ENCODE results near the gene HPS1. TPM values are rescaled to one million over a fixed set of nuclear protein-coding genes. Genes with fewer than 3 reads are reported as not detected.

HPS1 gene
- total RNA-seq, 4 donors from 2014 or later, result 51.4 to 74.4 (median 60.8) TPM

DNA sequence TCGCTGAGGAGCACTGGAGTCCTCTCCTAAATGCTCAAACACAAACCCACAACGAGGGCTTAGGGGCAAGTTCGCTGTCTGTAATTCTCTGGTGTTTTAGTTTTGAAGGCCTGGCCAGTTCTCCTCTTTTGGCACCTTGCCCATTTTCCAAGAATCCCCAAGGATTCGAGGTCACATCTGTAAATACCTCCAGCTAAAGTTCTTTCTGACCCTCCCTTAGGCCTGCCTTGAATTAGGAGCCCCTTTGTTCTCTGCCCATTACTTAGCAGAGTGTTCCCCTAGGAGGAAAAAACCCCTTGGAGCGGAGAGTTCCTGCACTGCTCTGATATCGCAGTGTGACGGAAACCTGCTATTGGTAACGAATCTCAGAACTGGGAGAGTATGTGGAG is 31.0 kb downstream of the HPS1 start:
- Histone ChIP-seq H3K4me1 (peaks cover 0 to 52% (median 11%) of the 10 kb centered on the region in 3 donors), H3K27me3 (no peaks in the 10 kb centered on the region), H3K36me3 (peaks cover 0 to 47% of the 10 kb centered on the region in 2 donors), H3K27ac (peak overlapping the region; percentile 7 to 89 (median 86)), H3K9me3 (no peaks in the 10 kb centered on the region), H3K4me3 (no peak overlapping the region)
- no peak for ATAC-seq
- 8 to 53% methylated on average over 2 to 3 of the region's 8 CpGs for WGBS, 2 donors (ENCODE audit: low coverage in 1 of 2)
- TF ChIP-seq EP300 (IDR thresholded peaks at IDR 0.05) (no peak), POLR2A (IDR thresholded peaks at IDR 0.05) (no peak), POLR2AphosphoS5 (IDR thresholded peaks at IDR 0.05) (no peak)
- TF ChIP-seq, protein P1, sequence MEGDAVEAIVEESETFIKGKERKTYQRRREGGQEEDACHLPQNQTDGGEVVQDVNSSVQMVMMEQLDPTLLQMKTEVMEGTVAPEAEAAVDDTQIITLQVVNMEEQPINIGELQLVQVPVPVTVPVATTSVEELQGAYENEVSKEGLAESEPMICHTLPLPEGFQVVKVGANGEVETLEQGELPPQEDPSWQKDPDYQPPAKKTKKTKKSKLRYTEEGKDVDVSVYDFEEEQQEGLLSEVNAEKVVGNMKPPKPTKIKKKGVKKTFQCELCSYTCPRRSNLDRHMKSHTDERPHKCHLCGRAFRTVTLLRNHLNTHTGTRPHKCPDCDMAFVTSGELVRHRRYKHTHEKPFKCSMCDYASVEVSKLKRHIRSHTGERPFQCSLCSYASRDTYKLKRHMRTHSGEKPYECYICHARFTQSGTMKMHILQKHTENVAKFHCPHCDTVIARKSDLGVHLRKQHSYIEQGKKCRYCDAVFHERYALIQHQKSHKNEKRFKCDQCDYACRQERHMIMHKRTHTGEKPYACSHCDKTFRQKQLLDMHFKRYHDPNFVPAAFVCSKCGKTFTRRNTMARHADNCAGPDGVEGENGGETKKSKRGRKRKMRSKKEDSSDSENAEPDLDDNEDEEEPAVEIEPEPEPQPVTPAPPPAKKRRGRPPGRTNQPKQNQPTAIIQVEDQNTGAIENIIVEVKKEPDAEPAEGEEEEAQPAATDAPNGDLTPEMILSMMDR (IDR thresholded peaks at IDR 0.05), result no peak

DNA sequence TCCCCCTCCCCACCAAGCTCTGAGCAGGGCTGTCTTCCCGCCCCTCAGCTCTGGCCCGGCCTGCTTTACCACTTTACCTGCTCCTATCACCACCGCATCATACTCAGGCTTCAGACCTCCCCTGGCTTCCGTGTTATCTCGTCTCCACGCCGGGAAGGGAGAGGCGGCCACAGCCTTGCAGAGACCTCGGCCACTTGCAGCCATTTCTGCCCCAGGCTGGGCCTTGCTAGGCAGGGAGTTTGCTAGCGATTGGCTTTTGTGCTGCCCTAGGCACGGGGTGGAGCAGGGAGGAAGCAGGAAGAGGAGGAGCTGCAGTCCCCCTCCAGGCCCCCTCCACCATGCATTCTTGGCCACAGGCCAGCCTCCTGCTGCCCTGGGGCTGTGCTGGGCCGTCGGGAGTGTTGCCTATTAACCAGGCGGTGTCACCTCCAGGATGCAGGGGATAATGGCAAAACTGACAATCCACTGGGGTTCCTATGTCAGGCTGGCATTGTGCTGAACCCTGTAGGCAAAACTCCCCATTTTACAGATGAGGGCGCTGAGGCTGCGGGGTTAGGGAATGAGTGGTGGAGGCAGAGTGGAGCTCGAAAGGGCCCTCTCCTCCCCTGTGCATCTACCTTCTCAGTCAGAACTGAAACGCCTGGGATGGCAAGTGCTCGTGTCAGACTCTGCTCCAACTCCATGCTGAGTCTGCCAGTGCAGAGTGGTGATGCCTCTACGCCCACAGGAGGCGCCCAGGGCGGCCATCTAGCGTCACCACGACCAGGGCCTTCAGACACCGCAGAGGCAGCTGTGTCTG is 31.6 kb downstream of the HPS1 start, which contains the start of gene PYROXD2:
Gene PYROXD2 (minus strand): TSS at position 251 of the 799 bp plus-strand sequence. CDS start 47 bp downstream, at position 204.
- H3K9me3 ChIP-seq, result no peaks in the 10 kb centered on the region
- ATAC-seq, result peak; percentile 98
- H3K27ac ChIP-seq, result peak within 1 kb of the TSS; percentile 34 to 89 (median 86)
- TF ChIP-seq, protein P1 (IDR thresholded peaks at IDR 0.05), result no peak
- TF ChIP-seq POLR2A (IDR thresholded peaks at IDR 0.05) (peak; percentile 58 to 68), POLR2AphosphoS5 (IDR thresholded peaks at IDR 0.05) (peak; percentile 93), EP300 (IDR thresholded peaks at IDR 0.05) (no peak)
- no peaks in the 10 kb centered on the region for H3K27me3 ChIP-seq
- peaks cover 0 to 47% of the 10 kb centered on the region in 2 donors for H3K36me3 ChIP-seq
- H3K4me1 ChIP-seq, result peaks cover 0 to 57% (median 11%) of the 10 kb centered on the region in 3 donors
- peak within 1 kb of the TSS; percentile 46 to 68 for H3K4me3 ChIP-seq
- WGBS, 2 donors (ENCODE audit: low coverage in 1 of 2), result 13 to 60% methylated on average over 1 to 4 of the region's 25 CpGs

DNA sequence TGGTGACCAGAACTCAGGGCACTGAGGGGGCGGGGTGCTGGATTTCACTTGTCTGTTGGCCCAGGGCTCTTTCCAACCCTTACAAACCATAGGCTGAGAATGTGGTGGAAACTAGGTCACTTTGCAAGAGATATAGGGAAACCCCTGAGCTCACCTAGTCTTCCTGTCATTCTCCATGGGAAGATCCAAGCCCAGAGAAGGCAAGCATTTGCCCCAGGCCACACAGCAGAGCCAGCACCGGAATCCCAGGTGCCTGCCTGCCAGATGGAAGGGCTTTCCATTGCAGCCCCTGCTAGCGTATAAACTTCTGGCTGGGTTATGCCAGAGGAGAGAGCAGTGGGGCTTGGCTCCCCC is 32.2 kb downstream of the HPS1 start:
- no peak for ATAC-seq
- Histone ChIP-seq H3K4me3 (peak overlapping the region; percentile 46 to 68), H3K4me1 (peaks cover 0 to 57% (median 11%) of the 10 kb centered on the region in 3 donors), H3K9me3 (no peaks in the 10 kb centered on the region), H3K36me3 (peaks cover 0 to 42% of the 10 kb centered on the region in 2 donors), H3K27ac (peak overlapping the region; percentile 34 to 89 (median 86)), H3K27me3 (no peaks in the 10 kb centered on the region)
- TF ChIP-seq, protein P1 (IDR thresholded peaks at IDR 0.05), result no peak
- WGBS, 2 donors (ENCODE audit: low coverage in 1 of 2), result 0 to 100% methylated on average over 1 of the region's 3 CpGs

DNA sequence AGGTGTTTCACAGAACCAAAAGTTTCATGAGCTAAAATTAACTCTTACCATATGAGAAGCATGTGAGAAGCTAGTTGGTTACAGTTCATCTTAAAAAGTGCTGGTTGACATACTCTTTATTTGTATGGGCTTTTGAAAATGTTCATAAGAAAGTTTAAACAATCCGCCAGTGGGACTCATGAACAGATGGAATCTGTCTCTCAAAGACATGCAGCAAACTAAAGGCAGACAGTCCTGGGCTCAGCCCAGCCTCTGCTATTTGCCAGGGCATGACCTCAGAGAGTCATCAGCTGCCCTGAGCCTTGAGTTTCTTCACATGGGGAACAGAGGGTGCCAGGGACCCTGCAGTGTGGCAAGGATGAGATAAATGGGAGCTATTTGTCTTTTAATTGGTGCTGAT is 35.0 kb downstream of the HPS1 start:
- ATAC-seq, result no peak
- H3K36me3 ChIP-seq, result peaks cover 0 to 14% of the 10 kb centered on the region in 2 donors
- peaks cover 0 to 57% (median 11%) of the 10 kb centered on the region in 3 donors for H3K4me1 ChIP-seq
- H3K9me3 ChIP-seq, result no peaks in the 10 kb centered on the region
- no peaks in the 10 kb centered on the region for H3K27me3 ChIP-seq
- H3K27ac ChIP-seq, result peak overlapping the region in 1 of 4 donors; percentile 14
- WGBS, 2 donors (ENCODE audit: low coverage in 1 of 2), result 33% methylated on average over 1 of the region's 1 CpG; no CpG with 5 or more reads in 1 of the 2 donors
- no peak overlapping the region for H3K4me3 ChIP-seq
- TF ChIP-seq POLR2AphosphoS5 (IDR thresholded peaks at IDR 0.05) (peak; percentile 10), EP300 (IDR thresholded peaks at IDR 0.05) (no peak)

DNA sequence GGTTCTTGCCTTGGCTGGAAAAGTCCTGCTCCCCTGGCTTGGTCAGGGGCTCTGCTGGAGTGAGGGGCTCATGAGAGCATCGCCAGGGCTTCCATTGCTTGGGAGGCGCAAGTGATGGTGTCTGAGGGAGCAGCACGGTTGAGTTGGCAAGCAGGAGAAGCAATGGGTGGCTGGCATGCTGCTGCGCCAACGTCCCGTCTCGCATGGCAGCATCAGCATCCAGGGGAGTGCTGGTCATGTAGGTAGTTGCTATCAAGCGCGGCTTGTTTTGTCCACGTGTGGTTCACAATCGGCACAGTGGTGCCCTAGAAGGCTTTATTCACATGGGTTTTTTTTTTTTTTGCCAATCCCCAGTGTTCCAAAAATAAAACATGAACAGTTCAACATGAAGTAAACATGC is 35.6 kb downstream of the HPS1 start:
- no peak for ATAC-seq
- no peak overlapping the region for H3K27ac ChIP-seq
- no peak overlapping the region for H3K4me3 ChIP-seq
- no peaks in the 10 kb centered on the region for H3K9me3 ChIP-seq
- H3K36me3 ChIP-seq, result peaks cover 0 to 9% of the 10 kb centered on the region in 2 donors
- 66 to 82% methylated on average over 6 of the region's 11 CpGs for WGBS, 2 donors (ENCODE audit: low coverage in 1 of 2)
- peaks cover 0 to 57% (median 11%) of the 10 kb centered on the region in 3 donors for H3K4me1 ChIP-seq
- no peaks in the 10 kb centered on the region for H3K27me3 ChIP-seq
- TF ChIP-seq POLR2AphosphoS5 (IDR thresholded peaks at IDR 0.05) (no peak), POLR2A (IDR thresholded peaks at IDR 0.05) (no peak), EP300 (IDR thresholded peaks at IDR 0.05) (no peak)
- TF ChIP-seq, protein P1 (IDR thresholded peaks at IDR 0.05), result no peak
